KOPT-K1 (cell line): ENCODE measurements around the gene L1TD1.
"Not testable (repeated sequence)": the region's sequence is repeated elsewhere in the genome, so short reads cannot be mapped to it uniquely, and the experiment has no call there.

ENCODE experiments used
- H3K27ac ChIP-seq: fragments of 200-600 bp; sonication (generic); 2 replicates; pipeline ENCODE4 v1.5.1; 2016; ENCODE audit warnings: antibody characterized with exemption, mild to moderate bottlenecking, low read depth, low read length; ENCODE audit not compliant: poor library complexity, severe bottlenecking
- H3K36me3 ChIP-seq: fragments of 200-600 bp; sonication (generic); 2 replicates; pipeline ENCODE4 v1.5.1; 2017; ENCODE audit warnings: antibody characterized with exemption, mild to moderate bottlenecking, low read length, moderate library complexity; ENCODE audit not compliant: insufficient read depth
- H3K9me3 ChIP-seq: fragments of 200-600 bp; sonication (generic); 2 replicates; pipeline ENCODE4 v1.5.1; 2017; ENCODE audit warnings: antibody characterized with exemption, low read length, mild to moderate bottlenecking; ENCODE audit not compliant: insufficient read depth, poor library complexity, severe bottlenecking

Gene L1TD1

DNA sequence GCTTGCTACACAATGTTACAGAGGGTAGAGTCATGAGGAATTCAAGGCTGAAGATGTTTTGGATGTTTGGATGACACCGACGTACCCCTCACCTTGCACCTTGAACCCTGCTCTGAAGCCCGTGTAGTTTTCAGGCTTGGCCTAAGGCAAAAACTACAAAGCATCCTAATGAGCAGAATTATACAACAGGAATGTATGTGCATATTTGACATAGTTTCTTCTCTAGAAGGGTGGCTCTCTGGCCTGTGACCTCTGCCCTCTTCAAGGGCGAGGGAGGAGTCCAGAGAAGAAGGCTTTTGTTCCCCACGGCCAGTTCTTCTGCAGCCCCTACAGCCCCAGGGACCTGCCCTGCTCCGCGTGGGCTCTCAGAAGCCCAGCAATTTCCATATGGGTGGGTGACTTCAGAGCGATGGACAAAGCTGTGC lies 43.3 kb downstream of the L1TD1 start:
- H3K27ac ChIP-seq: no peak overlapping the region
- no peaks in the 10 kb centered on the region for H3K36me3 ChIP-seq
- H3K9me3 ChIP-seq: no peaks in the 10 kb centered on the region

DNA sequence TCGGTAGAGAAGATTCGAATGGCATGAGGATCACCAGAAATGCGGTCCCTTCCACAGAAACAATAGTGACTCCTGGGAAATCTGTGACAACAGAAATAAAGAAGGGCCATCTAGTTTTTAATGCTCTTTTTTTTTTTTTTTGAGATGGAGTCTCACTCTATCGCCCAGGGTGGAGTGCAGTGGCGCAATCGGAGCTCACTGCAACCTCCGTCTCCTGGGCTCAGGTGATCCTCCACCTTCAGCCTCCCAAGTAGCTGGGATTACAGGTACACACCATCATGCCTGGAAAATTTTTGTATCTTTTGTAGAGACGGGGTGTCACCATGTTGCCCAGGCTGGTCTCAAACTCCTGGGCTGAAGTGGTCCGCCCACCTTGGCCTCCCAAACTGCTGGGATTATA lies 43.9 kb downstream of the L1TD1 start:
- H3K27ac ChIP-seq: no peak overlapping the region
- H3K9me3 ChIP-seq: no peaks in the 10 kb centered on the region
- H3K36me3 ChIP-seq: no peaks in the 10 kb centered on the region

DNA sequence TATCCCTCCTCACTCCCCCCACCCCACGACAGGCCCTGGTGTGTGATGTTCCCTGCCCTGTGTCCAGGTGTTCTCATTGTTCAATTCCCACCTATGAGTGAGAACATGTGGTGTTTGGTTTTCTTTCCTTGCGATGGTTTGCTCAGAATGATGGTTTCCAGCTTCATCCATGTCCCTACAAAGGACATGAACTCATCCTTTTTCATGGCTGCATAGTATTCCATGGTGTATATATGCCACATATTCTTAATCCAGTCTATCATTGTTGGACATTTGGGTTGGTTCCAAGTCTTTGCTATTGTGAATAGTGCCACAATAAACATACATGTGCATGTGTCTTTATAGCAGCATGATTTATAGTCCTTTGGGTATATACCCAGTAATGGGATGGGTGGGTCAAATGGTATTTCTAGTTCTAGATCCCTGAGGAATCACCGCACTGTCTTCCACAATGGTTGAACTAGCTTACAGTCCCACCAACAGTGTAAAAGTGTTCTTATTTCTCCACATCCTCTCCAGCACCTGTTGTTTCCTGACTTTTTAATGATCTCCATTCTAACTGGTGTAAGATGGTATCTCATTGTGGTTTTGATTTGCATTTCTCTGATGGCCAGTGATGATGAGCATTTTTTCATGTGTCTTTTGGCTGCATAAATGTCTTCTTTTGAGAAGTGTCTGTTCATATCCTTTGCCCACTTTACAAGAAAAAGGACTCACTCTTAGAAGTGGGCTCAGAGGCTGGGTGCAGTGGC lies 45.2 kb downstream of the L1TD1 start:
- not testable (repeated sequence) for H3K9me3 ChIP-seq, H3K36me3 ChIP-seq, H3K27ac ChIP-seq

DNA sequence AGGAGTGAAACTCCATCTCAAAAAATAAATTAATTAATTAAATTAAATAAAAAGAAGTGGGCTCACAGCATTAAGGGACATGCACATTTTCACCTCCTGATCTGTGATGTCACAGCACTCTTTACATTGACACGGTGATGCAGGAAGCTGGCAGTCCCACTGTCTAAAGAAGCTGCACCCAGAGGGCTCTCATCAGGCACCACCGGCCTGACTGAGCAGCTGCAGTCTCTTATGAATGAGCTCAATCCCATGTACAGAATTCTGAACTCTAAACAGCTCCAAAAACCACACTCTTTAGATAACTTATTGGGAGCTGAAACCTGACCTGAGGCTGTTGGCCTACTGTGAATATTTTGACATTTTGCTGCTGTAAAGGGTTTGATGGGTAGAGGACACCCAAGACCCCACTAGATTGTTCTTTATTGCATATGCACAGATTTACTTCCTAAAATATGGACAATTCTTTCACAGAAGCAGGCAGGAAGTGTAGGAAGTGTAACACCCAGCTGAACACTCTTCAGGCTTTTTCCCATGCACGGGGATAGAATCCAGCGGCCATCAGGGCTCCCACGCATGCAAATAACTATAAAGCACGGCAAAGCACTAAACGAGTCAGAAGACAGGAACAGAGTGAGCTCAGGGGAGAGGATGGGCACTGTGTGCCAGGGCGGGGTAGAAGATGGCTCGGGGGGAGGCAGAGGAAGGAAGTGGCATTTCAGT lies 46.2 kb downstream of the L1TD1 start:
- Histone ChIP-seq H3K36me3 (no peaks in the 10 kb centered on the region), H3K9me3 (peaks cover 4% of the 10 kb centered on the region), H3K27ac (no peak overlapping the region)

DNA sequence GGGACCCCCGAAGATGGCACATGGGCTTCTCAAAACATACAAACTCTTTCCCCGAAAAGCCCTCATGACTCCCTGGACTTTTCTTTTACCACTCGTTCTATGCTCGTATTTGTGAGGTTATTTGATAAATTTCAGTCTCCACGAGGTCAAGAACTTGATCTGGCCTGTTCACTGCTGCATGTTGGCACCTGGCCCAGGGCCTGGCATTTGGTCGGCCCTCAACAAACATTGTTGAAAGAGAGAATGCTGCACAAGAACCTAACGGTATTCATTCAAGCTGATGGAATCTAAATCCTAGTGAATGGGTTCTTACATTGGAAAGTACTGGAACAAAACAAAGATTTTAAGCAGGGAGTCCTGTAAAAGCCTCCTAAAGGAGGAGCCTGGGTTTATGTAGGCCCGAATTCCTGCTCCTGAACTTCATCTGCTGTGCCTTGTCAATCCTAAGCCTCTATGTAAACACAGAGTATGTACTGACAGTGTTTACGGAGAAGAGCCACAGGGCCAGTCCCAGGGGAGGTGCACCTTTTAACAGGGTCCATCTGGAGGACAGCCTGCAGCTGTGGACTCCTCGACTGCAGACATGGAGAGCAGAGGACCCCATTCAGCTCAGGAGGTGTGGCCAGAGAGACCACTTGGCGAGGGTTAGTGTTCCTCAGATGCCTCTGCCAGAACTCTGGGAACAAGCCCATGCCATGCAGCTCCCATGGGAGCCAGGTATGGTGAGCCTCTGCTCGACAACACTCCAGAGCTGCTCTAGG lies 46.9 kb downstream of the L1TD1 start:
- Histone ChIP-seq H3K36me3 (no peaks in the 10 kb centered on the region), H3K9me3 (peaks cover 4% of the 10 kb centered on the region), H3K27ac (no peak overlapping the region)

DNA sequence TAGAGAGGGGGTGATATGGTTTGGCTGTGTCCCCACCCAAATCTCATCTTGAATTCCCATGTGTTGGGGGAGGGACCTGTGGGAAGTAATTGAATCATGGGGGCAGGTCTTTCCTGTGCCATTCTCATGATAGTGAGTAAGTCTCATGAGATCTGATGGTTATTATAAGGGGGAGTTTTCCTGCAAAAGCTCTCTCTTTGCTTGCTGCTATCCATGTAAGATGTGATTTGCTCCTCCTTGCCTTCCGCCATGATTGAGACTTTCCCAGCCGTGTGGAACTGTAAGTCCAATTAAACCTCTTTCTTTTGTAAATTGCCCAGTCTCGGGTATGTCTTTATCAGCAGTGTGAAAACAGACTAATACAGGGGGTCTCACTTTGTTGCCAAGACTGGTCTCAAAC lies 49.7 kb downstream of the L1TD1 start:
- H3K36me3 ChIP-seq, H3K27ac ChIP-seq, H3K9me3 ChIP-seq: not testable (repeated sequence)

DNA sequence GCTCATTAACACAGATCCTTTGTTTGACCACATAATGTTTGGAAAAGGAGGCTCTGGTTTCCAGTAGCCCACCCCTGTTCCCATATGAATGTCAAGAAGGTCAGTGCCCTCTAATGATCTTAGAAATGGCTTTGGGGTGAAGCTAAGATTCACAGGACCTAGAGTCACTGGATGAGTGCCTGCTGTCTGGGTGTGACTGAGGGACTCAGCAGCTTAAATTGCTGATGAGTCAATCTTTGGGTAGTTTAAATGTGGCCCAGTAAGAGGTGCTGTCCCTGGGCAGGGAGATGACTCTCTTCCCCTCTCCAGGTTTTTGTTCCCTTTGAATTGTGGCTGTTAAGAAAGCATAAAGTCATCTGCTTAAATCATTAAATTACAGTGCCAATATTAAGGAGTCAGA lies 50.6 kb downstream of the L1TD1 start:
- H3K9me3 ChIP-seq: peaks cover 4% of the 10 kb centered on the region

DNA sequence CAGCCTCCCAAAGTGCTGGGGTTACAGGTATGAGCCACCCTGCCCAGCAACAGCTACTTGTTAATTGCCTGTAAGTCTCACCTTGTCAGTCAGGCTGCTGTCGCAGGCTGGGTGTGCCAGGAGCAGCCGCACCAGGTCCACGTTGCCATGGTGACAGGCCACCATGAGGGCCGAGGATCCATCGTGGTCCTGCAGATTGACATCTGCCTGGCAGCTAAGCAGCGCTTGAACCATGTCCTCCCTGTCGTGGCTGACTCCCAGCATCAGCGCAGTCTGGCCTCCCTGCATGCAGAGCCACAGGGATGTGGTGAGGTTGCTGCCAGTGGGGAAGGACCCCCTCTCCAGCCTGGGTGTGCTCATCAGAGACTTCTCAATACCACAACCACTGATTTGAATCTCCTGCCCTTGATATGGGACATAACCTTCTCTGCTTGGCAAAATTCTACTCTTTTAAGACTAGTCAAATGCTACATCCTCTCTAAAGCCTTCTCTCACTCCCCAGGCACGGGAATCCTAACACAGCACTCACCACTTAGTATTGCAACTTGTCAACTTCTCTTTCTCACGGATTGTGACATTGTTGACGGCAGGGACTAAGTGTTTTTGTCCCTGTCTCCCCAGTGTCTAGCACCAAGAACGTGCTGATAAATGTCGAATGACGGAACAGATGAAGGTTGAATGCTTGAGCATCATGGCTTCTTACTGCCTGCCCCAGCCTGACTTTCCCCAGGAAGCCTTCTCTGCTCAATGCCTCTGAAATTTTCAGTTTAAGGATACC lies 52.9 kb downstream of the L1TD1 start:
- Histone ChIP-seq H3K27ac (no peak overlapping the region), H3K36me3 (no peaks in the 10 kb centered on the region), H3K9me3 (peaks cover 4% of the 10 kb centered on the region)

More for the DNA sequence above, 50.6 kb downstream of the L1TD1 start:
- Histone ChIP-seq H3K27ac (no peak overlapping the region), H3K36me3 (no peaks in the 10 kb centered on the region)

DNA sequence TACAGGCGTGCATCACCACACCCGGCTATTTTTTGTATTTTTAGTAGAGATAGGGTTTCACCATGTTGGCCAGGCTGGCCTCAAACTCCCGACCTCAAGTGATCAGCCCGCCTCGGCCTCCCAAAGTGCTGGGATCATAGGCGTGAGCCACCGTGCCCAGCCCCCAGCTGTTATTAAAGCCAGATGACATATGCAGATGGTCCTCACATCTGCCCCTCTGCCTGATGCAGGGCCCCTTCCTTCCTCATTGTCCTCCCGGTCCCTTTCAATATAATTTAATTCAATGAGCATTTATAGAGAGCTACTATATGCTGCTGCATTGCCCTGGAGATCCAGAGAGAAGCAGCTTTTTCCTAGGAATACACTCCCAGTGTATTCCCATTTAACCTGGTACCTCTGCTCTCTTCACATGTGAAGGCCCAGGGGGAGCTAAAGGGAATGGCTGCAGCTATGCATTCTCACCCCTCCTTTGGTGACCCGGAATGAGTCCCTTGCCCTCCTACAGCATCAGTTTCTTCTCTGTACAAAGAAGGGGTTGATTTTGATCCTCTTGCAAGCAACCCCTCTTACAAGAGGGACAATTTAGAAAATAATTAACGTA lies 55.6 kb downstream of the L1TD1 start:
- H3K9me3 ChIP-seq: no peaks in the 10 kb centered on the region
- no peaks in the 10 kb centered on the region for H3K36me3 ChIP-seq
- no peak overlapping the region for H3K27ac ChIP-seq

DNA sequence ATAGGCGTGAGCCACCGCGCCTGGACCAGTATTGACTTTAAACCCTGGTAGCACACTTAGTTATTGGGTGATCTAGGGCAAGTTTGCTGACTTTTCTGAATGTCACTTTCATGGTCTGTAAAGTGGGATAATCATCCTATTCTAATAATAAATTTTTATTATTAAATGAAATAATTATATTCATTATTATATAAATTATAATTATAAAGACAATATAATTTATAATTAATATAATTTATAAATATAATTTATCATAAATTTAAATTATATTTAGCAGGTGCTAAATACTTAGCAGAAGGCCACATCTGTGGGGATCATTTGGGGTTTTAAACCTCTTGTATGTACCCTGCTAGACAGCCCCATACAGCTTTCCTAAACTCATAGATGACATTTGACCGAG lies 64.9 kb downstream of the L1TD1 start:
- Histone ChIP-seq H3K9me3 (no peaks in the 10 kb centered on the region), H3K27ac (no peak overlapping the region), H3K36me3 (no peaks in the 10 kb centered on the region)

DNA sequence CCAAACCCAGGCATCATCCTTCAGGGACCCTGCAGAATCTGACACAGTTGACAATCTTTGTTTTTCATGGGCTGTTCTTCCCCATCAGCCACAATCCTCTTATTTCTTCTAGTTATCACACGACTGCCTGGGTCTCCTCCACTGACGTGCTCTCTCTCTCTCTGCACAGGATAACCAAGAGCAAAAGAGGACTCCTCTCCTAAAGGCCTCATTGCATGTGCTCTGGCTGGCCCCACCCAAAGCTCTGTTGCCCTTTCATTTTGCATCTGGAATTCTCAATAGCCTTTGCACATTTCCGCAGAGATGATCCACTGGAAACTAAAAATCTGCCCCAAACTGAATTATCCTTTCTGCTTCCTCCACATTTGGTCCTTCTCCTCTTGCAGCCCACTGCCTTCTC lies 66.0 kb downstream of the L1TD1 start:
- Histone ChIP-seq H3K9me3 (no peaks in the 10 kb centered on the region), H3K36me3 (no peaks in the 10 kb centered on the region), H3K27ac (no peak overlapping the region)
